K562 (cell line): ENCODE measurements around the gene C9orf50. TPM values are rescaled to one million over a fixed set of nuclear protein-coding genes. Genes with fewer than 3 reads are reported as not detected.

ENCODE experiments used
- BCOR ChIP-seq: fragments of 450-650 bp; IDR thresholded peaks from 2 replicates; pipeline ENCODE4 v1.6.1; 2016
- DIDO1 ChIP-seq: fragments of 450-650 bp; IDR thresholded peaks from 2 replicates; pipeline ENCODE4 v1.6.1; 2016; ENCODE audit warnings: low read depth, missing biosample characterization, missing genetic modification characterization
- MXI1 ChIP-seq: IDR thresholded peaks from 2 replicates; pipeline ENCODE4 v1.6.1; 2011; ENCODE audit warnings: low read depth, mild to moderate bottlenecking, improper control_type of control experiment, low read length
- NFIX ChIP-seq: fragments of 250-450 bp; sonication (Bioruptor Pico); IDR thresholded peaks from 2 replicates; pipeline ENCODE4 v1.4.0; 2020; ENCODE audit warnings: low read depth, mild to moderate bottlenecking, moderate library complexity
- SREBF1 ChIP-seq: fragments of 150-350 bp; IDR thresholded peaks from 2 replicates; pipeline ENCODE4 v1.6.1; 2014; ENCODE audit warnings: antibody characterized with exemption, low read depth, low read length, borderline replicate concordance
- polyA plus RNA-seq, 8 experiments: library from polyadenylated mRNA; depleted of rRNA in 4 of 8; stranded (reverse) in 5 of 8; unstranded in 3 of 8; fragments of >200 nt; fragmentation: Nextera tagmentation in 2 of 8; fragmentation: Illumina TruSeq in 1 of 8; extraction: Ambion mirVana in 2 of 8; extraction: Trizol in 1 of 8; gene quantifications; 2 replicates each; pipeline versions ENCODE4 v1.2.1 to v1.2.3, GENCODE V29; 2011 to 2014; ENCODE audit warnings: inconsistent platforms in 1 of 8, missing spikeins in 1 of 8
- total RNA-seq, 7 experiments: library from RNA; depleted of rRNA in 6 of 7; stranded (reverse); fragments of >200 nt in 6 of 7; fragmentation: Illumina TruSeq in 2 of 7; extraction: Trizol in 2 of 7; gene quantifications; 2 replicates each; pipeline versions ENCODE4 v1.2.1 to v1.2.3, GENCODE V29; 2011 to 2021; ENCODE audit warnings: low replicate concordance in 1 of 7
- TF ChIP-seq, protein P1 (sequence below): fragments of 450-650 bp; IDR thresholded peaks from 2 replicates; pipeline ENCODE4 v1.6.1; 2016; ENCODE audit warnings: mild to moderate bottlenecking, moderate library complexity
- TF ChIP-seq, protein P2 (sequence below): sonication (generic); formaldehyde crosslinking; IDR thresholded peaks from 2 replicates; pipeline ENCODE4 v1.8.1; 2023; ENCODE audit warnings: missing genetic modification reagents, mild to moderate bottlenecking, borderline replicate concordance
- TF ChIP-seq, protein P3 (sequence below), 2 experiments: IDR thresholded peaks; 2 replicates each; pipeline ENCODE4 v1.6.1; 2011; ENCODE audit warnings: borderline replicate concordance in 1 of 2, control low read depth in 1 of 2, low read depth in 1 of 2, low read length in 1 of 2, mild to moderate bottlenecking in 1 of 2, mixed read lengths in 1 of 2, moderate library complexity in 1 of 2; ENCODE audit not compliant: insufficient read depth in 1 of 2, insufficient read length in 1 of 2, poor library complexity in 1 of 2, severe bottlenecking in 1 of 2; ENCODE audit errors: extremely low read depth in 1 of 2

C9orf50 gene
- total and polyA plus RNA-seq, 9 of the 15 experiments (the other 6 are each of a cell fraction or from before 2014, with no cell fraction given), result not detected

DNA sequence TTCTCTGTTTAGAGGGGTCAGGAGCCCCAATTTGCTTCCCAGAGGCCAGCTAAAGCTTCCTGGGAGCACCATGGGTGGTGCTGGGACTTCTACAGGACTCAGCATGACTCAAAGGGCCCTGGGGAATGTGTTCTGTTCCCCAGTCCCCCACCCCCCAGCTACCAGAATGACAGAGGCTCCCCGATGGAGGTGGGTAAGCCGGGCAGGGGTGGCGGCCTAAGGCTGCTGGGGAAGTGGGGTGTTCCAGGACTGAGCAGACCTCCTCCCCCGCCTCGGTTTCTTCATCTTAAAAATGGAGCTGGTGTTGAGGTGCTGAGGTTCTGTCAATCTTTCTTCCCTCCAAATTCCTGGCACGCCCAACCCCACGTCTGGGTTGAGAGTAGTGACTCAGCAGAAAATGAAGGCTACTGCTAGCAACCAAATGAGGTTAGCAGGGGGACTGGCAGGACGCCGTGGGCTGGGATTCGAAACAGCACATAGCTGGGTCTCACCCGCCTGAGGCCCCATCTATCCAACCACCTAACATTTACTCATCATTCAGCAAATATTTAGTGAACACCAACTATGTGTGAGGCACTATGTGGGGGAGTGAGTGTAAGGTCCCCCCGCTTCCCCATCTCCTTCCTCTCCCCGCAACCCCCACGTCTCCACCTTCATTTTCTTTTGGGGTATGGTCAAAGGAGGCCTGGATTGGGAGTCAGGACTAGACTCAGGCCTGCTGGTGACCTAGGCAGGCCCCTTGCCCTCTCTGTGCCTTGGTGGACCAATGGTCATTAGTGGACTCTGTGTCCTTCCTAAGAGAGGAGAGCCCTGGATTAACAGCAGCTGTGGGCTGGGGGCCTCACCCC, 50.2 kb downstream of the C9orf50 start (continued):
- TF ChIP-seq, protein P1, sequence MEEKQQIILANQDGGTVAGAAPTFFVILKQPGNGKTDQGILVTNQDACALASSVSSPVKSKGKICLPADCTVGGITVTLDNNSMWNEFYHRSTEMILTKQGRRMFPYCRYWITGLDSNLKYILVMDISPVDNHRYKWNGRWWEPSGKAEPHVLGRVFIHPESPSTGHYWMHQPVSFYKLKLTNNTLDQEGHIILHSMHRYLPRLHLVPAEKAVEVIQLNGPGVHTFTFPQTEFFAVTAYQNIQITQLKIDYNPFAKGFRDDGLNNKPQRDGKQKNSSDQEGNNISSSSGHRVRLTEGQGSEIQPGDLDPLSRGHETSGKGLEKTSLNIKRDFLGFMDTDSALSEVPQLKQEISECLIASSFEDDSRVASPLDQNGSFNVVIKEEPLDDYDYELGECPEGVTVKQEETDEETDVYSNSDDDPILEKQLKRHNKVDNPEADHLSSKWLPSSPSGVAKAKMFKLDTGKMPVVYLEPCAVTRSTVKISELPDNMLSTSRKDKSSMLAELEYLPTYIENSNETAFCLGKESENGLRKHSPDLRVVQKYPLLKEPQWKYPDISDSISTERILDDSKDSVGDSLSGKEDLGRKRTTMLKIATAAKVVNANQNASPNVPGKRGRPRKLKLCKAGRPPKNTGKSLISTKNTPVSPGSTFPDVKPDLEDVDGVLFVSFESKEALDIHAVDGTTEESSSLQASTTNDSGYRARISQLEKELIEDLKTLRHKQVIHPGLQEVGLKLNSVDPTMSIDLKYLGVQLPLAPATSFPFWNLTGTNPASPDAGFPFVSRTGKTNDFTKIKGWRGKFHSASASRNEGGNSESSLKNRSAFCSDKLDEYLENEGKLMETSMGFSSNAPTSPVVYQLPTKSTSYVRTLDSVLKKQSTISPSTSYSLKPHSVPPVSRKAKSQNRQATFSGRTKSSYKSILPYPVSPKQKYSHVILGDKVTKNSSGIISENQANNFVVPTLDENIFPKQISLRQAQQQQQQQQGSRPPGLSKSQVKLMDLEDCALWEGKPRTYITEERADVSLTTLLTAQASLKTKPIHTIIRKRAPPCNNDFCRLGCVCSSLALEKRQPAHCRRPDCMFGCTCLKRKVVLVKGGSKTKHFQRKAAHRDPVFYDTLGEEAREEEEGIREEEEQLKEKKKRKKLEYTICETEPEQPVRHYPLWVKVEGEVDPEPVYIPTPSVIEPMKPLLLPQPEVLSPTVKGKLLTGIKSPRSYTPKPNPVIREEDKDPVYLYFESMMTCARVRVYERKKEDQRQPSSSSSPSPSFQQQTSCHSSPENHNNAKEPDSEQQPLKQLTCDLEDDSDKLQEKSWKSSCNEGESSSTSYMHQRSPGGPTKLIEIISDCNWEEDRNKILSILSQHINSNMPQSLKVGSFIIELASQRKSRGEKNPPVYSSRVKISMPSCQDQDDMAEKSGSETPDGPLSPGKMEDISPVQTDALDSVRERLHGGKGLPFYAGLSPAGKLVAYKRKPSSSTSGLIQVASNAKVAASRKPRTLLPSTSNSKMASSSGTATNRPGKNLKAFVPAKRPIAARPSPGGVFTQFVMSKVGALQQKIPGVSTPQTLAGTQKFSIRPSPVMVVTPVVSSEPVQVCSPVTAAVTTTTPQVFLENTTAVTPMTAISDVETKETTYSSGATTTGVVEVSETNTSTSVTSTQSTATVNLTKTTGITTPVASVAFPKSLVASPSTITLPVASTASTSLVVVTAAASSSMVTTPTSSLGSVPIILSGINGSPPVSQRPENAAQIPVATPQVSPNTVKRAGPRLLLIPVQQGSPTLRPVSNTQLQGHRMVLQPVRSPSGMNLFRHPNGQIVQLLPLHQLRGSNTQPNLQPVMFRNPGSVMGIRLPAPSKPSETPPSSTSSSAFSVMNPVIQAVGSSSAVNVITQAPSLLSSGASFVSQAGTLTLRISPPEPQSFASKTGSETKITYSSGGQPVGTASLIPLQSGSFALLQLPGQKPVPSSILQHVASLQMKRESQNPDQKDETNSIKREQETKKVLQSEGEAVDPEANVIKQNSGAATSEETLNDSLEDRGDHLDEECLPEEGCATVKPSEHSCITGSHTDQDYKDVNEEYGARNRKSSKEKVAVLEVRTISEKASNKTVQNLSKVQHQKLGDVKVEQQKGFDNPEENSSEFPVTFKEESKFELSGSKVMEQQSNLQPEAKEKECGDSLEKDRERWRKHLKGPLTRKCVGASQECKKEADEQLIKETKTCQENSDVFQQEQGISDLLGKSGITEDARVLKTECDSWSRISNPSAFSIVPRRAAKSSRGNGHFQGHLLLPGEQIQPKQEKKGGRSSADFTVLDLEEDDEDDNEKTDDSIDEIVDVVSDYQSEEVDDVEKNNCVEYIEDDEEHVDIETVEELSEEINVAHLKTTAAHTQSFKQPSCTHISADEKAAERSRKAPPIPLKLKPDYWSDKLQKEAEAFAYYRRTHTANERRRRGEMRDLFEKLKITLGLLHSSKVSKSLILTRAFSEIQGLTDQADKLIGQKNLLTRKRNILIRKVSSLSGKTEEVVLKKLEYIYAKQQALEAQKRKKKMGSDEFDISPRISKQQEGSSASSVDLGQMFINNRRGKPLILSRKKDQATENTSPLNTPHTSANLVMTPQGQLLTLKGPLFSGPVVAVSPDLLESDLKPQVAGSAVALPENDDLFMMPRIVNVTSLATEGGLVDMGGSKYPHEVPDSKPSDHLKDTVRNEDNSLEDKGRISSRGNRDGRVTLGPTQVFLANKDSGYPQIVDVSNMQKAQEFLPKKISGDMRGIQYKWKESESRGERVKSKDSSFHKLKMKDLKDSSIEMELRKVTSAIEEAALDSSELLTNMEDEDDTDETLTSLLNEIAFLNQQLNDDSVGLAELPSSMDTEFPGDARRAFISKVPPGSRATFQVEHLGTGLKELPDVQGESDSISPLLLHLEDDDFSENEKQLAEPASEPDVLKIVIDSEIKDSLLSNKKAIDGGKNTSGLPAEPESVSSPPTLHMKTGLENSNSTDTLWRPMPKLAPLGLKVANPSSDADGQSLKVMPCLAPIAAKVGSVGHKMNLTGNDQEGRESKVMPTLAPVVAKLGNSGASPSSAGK, result peak; percentile 97
- TF ChIP-seq NFIX (no peak), SREBF1 (no peak), MXI1 (no peak), BCOR (peak; percentile 60), DIDO1 (tag) (no peak)
- TF ChIP-seq, protein P2, sequence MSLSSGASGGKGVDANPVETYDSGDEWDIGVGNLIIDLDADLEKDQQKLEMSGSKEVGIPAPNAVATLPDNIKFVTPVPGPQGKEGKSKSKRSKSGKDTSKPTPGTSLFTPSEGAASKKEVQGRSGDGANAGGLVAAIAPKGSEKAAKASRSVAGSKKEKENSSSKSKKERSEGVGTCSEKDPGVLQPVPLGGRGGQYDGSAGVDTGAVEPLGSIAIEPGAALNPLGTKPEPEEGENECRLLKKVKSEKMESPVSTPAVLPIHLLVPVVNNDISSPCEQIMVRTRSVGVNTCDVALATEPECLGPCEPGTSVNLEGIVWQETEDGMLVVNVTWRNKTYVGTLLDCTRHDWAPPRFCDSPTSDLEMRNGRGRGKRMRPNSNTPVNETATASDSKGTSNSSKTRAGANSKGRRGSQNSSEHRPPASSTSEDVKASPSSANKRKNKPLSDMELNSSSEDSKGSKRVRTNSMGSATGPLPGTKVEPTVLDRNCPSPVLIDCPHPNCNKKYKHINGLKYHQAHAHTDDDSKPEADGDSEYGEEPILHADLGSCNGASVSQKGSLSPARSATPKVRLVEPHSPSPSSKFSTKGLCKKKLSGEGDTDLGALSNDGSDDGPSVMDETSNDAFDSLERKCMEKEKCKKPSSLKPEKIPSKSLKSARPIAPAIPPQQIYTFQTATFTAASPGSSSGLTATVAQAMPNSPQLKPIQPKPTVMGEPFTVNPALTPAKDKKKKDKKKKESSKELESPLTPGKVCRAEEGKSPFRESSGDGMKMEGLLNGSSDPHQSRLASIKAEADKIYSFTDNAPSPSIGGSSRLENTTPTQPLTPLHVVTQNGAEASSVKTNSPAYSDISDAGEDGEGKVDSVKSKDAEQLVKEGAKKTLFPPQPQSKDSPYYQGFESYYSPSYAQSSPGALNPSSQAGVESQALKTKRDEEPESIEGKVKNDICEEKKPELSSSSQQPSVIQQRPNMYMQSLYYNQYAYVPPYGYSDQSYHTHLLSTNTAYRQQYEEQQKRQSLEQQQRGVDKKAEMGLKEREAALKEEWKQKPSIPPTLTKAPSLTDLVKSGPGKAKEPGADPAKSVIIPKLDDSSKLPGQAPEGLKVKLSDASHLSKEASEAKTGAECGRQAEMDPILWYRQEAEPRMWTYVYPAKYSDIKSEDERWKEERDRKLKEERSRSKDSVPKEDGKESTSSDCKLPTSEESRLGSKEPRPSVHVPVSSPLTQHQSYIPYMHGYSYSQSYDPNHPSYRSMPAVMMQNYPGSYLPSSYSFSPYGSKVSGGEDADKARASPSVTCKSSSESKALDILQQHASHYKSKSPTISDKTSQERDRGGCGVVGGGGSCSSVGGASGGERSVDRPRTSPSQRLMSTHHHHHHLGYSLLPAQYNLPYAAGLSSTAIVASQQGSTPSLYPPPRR (CRISPR knock-in tag), result no peak
- TF ChIP-seq, protein P3, sequence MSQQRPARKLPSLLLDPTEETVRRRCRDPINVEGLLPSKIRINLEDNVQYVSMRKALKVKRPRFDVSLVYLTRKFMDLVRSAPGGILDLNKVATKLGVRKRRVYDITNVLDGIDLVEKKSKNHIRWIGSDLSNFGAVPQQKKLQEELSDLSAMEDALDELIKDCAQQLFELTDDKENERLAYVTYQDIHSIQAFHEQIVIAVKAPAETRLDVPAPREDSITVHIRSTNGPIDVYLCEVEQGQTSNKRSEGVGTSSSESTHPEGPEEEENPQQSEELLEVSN (IDR thresholded peaks at IDR 0.05; ENCODE audit: borderline replicate concordance in 1 of 2, extremely low read depth in 1 of 2, insufficient read depth in 1 of 2, insufficient read length in 1 of 2, low read depth in 1 of 2, low read length in 1 of 2, poor library complexity in 1 of 2, severe bottlenecking in 1 of 2), result peak; percentile 90 to 96
